Hepatic stellate cell (primary cell): ENCODE data around the gene EPN3.

Source experiments
- DNase-seq: peaks from one replicate; pipeline ENCODE4 v3.0.0; 2011; ENCODE audit warnings: low spot score

EPN3 gene

GRCh38 chr17:50590946-50591737 lies 58.6 kb downstream of the EPN3 start:
- DNase-seq = no peak

- no peak for DNase-seq
Observed at GRCh38 chr17:50593321-50593720, 60.8 kb downstream of the EPN3 start.
